ENCODE data around the gene ADAMTS10.

The ADAMTS10 gene

DNA sequence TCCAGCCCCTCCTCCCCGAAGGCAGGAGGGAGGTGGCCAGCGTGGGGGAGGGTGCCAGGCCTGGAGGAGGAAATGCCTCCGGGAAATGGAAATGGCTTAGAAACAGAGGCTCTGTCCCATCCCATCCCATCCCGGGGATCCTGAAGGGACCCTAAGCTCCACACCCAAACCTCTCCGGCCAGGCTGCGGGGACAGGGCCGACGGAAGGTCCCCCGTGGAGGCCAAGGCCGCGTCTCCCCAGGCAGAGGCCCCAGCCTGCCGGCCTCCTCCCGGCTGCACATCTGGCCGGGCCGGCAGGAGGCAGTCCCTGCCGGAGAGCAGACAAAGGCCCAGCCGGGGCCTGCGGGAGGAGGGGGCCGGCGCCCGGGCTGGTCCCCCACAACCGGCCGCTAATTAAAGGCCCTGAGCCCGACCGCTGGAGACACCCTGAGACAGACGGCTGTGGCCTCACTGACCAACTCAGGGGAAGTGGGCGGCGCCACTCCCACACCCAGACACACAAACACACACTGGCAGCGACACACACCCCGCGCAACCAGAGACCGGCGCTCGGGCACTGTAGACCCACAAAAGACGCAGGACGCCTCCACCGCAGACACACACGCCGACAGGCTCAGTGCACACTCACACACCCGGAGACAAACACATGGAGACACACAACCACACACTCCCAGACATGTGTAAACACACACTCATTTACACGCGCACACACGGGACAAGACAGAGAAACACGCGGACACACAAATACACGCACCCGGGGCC, 1.1 kb downstream of the ADAMTS10 start:
- no peak for DNase-seq (ENCODE audit: extremely low read depth, insufficient read length)
- no peaks in the 10 kb centered on the region; the same call in 1 of the 2 replicates for H3K27me3 ChIP-seq (replicated peaks; ENCODE audit: control insufficient read depth, insufficient read depth, low read length)

GRCh38 chr19:8608941-8609278, 1.6 kb downstream of the ADAMTS10 start:
- Histone ChIP-seq H3K4me3 (replicated peaks; ENCODE audit: low read depth, low read length) (no peak overlapping the region), H3K27me3 (replicated peaks; ENCODE audit: control insufficient read depth, insufficient read depth, low read length) (no peaks in the 10 kb centered on the region; the same call in 1 of the 2 replicates), H3K36me3 (ENCODE audit: control insufficient read depth, insufficient read depth, low read length) (no peaks in the 10 kb centered on the region)
- no peak for DNase-seq (ENCODE audit: extremely low read depth, insufficient read length)
- TF ChIP-seq CTCF (IDR thresholded peaks at IDR 0.05; ENCODE audit: insufficient read depth, low read length, poor library complexity, severe bottlenecking), result no peak

More for the DNA sequence above, 1.1 kb downstream of the ADAMTS10 start:
- TF ChIP-seq CTCF (IDR thresholded peaks at IDR 0.05; ENCODE audit: insufficient read depth, low read length, poor library complexity, severe bottlenecking), result no peak
- Histone ChIP-seq H3K4me3 (replicated peaks; ENCODE audit: low read depth, low read length) (no peak overlapping the region), H3K36me3 (ENCODE audit: control insufficient read depth, insufficient read depth, low read length) (no peaks in the 10 kb centered on the region)

DNA sequence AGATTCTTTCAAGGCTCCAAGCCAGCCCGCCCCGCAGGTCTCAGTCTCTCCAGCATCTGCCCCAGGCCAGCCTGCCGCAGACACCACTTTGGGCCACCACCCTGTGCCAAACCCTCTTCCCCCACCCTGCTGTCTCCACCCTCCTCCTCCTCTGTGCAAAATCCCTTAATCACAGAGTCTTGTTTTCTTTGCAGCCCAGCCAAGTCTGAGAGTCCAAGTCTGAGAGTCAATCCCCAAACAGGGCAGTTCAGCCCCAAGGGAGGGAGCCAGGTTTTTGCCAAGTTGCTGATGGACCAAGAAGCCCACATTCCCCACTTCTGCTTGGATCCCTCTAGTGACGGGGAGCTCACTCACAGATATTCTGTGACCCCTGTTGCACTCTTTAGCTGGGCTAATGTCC, 3.1 kb downstream of the ADAMTS10 start:
- Histone ChIP-seq H3K27me3 (replicated peaks; ENCODE audit: control insufficient read depth, insufficient read depth, low read length) (no peaks in the 10 kb centered on the region; the same call in 1 of the 2 replicates), H3K4me3 (replicated peaks; ENCODE audit: low read depth, low read length) (no peak overlapping the region), H3K36me3 (ENCODE audit: control insufficient read depth, insufficient read depth, low read length) (no peaks in the 10 kb centered on the region)
- TF ChIP-seq CTCF (IDR thresholded peaks at IDR 0.05; ENCODE audit: insufficient read depth, low read length, poor library complexity, severe bottlenecking), result no peak
- DNase-seq (ENCODE audit: extremely low read depth, insufficient read length), result no peak

- H3K27me3 ChIP-seq (replicated peaks; ENCODE audit: control insufficient read depth, insufficient read depth, low read length), result no peaks in the 10 kb centered on the region; the same call in 1 of the 2 replicates
- TF ChIP-seq CTCF (IDR thresholded peaks at IDR 0.05; ENCODE audit: insufficient read depth, low read length, poor library complexity, severe bottlenecking), result no peak
Measured at GRCh38 chr19:8605514-8605913, 5.0 kb downstream of the ADAMTS10 start.

DNA sequence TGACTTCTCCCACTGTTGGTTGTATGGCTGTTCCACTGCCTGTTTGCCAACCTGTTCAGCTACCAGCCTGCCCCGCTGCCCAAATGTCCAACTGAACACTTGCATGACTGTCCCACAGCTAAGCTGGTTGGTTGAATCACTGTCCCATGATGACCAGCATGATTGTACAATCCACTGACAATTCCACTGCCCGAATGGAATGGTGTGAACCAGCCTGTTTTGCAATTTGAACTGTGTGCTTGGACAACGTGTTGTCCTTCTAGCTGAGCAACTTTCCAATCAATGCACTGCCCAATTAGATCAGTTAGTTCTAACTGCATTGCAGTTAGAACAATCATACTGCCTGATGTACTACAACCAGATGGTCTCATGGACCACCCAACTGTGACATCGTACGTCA, 8.7 kb downstream of the ADAMTS10 start:
- H3K36me3 ChIP-seq (ENCODE audit: control insufficient read depth, insufficient read depth, low read length), result no peaks in the 10 kb centered on the region
- no peak for DNase-seq (ENCODE audit: extremely low read depth, insufficient read length)
- H3K4me3 ChIP-seq (replicated peaks; ENCODE audit: low read depth, low read length), result no peak overlapping the region
- no peak for TF ChIP-seq CTCF (IDR thresholded peaks at IDR 0.05; ENCODE audit: insufficient read depth, low read length, poor library complexity, severe bottlenecking)
- H3K27me3 ChIP-seq (replicated peaks; ENCODE audit: control insufficient read depth, insufficient read depth, low read length), result no peaks in the 10 kb centered on the region

More at GRCh38 chr19:8605514-8605913, 5.0 kb downstream of the ADAMTS10 start:
- no peak overlapping the region for H3K4me3 ChIP-seq (replicated peaks; ENCODE audit: low read depth, low read length)
- DNase-seq (ENCODE audit: extremely low read depth, insufficient read length), result no peak
- H3K36me3 ChIP-seq (ENCODE audit: control insufficient read depth, insufficient read depth, low read length), result no peaks in the 10 kb centered on the region

Data from GM06990 (cell line).